Measurements from ENCODE around the gene DHX58. TPM values are rescaled to one million over a fixed set of nuclear protein-coding genes. Genes with fewer than 3 reads are reported as not detected.

Gene DHX58
- total RNA-seq, 1 donor from 2014 or later = 1.1 TPM

DNA sequence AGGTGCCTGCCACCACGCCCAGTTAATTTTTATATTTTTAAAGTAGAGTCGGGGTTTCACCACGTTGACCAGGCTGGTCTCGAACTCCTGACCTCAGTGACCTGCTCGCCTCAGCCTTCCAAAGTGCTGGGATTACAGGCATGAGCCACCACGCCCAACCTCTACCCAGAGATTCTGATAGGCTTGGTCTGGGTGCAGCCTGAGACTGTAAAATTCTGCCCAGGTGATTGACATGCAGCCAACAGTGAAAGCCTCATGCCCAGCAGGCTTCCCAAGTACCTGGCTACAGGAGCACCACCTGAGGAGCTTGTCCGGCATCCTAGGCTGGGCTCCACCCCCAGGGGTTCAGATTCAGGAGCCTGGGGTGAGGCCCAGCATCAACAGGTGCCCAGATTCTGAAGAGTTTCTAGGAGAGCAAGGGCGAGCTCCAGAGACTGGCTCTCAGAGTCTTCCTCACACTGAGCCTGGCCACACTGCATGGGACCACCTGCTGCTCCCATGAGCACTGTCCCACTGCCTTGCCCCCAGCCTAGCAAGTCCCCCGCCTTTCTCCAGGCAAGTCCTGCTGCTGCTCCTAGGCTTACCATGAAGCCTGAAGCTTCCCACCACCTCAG is 30.9 kb downstream of the DHX58 start:
- no peak for DNase-seq

DNA sequence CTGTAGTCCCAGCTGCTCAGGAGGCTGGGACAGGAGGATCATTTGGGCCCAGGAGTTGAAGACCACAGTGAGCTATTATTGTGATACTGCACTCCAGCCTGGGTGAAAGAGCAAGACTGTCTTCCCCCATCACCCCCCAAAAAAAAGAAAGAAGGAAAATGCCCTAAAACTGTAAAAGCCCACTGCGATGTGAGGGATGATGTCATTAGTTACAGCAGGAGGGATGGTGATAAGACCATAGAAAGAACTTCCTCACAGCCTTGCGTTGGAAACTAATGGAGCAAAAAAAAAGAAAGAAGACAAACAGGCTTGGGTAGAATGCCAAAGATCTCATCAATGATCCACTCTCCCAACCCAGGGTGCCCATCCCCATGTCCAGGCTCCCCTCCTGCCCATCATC is 33.0 kb downstream of the DHX58 start:
- DNase-seq = no peak

DNA sequence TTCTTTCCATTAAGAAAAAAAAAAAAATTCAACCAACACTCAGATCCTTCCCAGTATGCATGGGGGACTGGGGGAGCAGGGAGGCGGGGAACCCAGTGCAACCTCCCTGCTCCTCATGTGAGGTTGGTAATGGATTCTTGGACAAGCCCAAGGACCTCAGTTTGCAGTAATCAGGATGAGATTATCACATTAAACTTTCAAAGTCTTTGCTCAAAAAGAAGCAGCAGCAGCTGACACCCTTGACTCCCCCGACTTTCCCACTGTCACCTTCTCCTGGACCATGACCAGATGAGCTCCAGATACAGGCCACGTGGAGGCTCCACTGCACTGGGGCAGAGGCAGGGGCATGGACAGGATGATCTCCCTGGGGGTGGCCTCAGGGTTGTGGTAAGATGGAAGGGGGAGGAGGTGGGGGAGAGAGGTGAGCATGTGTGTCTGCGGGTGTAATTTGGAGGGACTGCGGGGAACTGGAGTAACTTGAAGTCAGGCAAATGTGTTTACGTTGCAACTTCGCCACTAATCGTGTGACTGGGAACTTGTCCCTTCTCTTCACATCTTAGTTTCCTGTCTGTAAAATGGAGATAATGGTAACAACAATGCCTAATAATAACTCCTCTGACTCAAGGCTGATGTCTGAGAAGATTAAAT is 34.0 kb downstream of the DHX58 start:
- DNase-seq = no peak

DNA sequence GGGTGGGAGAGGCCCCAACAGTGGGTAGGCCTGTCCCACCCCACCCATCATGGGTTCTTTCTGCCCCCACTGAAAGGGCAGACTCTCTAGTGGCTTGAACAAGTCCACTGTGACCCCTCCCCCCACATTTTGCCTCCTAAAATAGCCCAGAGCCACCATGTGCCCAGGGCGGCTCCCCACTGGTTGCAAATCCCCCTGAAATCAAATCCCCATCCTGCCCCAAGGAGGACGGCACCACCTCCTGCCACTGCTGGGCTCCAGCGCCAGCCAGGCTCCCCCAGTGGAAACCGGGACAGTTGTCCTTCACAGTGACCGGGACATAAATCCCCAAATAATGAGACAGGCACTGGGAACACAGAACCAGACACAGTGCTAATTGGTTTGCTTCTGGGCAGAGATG is 34.8 kb downstream of the DHX58 start:
- DNase-seq = no peak

DNA sequence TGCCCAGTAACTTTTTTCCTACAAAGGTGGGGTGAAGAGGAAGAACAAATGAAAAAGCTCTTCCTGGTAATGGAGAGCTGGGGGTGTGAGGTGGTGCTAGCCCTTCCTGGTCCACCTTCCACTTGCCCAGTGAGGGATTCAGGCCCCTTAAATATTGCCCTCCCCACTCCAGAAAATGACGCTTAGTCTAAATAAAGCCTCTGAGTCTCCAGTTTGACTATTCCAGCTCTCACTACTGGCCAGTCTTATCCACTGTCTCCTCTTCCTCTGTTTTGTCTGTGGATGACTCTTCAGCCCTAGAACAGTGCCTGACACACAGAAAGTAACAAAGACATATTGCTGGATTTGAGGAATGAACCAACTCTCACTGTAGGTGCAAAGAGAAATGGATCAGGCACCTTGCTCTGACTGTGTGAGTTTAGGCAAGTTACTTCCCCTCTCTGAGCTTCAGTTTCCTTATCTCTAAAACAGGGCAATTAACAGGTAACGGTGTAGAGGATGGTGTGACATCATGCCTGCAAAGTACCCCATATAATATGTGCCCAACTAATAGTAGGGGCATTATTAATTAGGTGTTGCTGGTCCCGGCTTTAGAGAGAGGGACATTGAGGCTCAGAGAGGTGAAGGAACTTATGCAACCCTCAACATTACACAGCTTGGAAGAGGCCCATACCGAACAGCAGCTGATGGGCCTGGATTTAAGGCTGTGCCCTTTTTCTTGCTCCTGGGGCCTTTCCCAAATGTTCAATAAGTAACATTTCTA is 35.5 kb downstream of the DHX58 start:
- DNase-seq = no peak

DNA sequence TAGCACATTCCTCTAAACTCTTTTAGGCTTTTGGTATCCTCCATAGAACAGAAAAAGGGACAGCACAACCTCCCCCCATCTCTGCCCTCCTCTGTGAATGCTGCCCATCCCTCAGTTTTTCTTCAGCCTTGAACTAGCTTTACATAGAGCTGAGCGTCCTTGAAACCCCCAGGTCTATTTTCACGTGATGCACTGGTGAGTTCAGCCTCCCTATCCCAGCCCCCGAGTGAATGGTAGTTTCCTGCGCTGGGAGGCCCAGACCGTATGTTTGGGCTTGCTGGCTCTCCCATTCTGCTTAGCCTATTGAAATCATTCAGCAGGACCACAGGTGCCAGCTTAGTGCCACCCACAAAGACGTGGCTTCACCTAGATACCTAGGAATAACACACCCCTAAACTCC is 36.7 kb downstream of the DHX58 start:
- DNase-seq = no peak

DNA sequence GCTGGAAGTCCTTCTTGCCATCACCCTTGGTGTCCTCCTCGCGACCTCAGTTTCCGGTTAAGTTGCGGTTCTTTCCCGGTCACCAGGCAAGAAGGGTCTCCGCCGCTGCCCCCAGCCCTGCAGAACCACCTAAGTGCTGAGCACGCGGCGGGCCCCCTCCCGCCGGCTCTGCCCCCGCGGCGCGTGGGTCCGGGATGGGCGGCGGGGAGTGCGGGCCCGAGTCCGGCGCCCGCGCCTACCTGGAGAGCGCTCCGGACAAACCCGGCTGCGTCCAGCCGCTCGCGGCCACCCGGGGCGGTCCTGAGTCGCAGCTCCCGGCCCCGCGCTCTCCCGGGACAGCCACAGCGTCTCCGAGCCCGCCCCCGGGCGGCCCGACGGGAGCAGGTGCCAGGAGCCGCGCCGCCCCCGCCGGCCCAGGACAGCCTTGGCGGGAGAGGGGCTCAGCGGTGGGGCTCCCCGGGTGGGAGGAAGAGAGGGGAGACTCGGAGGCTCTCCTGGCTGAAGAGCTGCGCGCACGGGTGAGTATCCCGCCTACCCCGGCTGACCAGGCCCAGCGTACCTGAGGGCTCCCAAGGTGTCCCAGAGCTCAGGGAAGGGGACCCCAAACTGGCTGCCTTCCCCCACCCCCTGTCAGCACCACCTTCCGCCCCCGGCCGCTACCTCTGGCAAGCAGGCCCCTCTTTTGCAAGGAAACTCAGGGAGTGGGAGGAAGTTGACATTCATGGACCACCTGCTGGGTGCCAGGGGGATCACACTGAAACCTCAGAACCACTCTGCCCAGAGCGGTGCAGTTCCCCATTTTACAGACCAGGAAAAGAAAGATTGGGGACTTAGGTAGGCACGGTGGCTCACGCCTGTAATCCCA is 40.0 kb downstream of the DHX58 start:
- no peak for DNase-seq

DNA sequence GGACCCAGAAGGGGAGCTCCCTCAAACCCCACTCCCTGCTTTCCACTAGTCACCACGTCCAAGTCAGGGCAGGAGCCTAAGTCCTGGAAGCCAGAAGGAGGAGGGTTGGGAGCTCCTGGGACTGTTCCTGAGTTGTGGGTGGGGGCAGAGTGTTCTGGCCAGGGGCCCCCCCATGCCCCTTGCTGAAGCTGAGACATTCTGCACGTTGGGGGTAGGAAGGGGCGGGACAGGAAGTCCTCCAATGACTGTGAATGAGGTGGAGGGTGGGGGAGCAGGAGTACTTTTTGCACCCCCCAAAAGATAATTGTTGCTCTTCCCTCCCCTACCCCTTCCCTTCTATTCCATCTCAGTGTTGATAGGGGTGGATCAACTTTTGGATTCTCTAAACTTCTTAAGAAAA is 40.7 kb downstream of the DHX58 start:
- DNase-seq = no peak

DNA sequence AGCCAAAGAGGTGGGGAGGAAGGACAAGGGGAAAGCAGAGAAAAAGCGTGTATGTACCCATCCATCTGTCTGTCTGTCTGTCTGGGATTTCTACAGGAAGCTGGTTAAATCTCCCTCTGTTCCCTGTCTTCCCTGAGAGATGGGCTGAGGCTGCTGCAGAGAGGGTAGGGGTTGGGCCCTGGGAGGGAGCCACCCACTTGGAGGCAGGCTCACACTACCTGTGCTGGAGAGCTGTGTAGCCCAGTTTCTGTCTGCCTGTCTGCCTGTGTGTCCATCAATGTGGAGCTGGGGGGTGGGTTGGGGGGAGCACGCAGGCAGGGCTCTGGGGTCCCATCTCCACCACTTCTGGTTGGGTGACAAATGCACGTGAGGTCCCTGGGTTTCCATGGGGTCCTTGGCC is 43.5 kb downstream of the DHX58 start:
- DNase-seq = no peak

DNA sequence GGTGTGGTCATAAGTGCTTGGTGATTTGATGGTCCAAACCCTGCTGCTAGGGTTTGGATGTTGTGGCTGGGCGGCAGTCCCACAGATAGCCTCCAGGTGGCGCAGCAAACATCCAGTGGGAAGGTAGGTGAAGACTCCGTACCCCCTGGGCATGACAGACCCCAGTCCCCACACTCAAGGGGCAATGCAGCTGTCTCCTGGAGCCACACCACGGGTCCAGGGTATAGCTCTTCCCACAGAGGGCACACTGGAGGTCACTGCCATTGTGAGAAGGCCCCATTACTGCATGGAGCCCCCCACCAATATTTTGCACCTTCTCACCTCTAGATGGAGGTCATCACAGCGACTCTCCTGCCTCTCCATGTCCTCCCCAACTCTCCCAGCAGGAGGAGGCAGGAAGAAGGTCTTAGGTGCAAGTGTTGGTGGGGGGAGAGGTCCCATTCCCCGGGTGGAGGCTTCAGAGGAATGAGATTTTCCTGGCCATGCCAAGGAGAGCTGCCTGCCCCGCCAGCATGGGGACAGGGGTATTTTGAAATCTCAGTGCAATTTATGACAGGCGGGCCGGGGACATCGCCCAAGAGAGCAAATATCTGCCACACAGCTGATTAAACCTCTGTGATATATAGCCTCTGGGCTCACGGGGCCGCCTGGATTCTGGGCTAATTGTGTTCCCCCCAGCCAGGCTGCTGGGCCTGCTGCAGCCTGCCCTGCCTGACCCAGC is 45.0 kb downstream of the DHX58 start:
- DNase-seq = peak; percentile 4

DNA sequence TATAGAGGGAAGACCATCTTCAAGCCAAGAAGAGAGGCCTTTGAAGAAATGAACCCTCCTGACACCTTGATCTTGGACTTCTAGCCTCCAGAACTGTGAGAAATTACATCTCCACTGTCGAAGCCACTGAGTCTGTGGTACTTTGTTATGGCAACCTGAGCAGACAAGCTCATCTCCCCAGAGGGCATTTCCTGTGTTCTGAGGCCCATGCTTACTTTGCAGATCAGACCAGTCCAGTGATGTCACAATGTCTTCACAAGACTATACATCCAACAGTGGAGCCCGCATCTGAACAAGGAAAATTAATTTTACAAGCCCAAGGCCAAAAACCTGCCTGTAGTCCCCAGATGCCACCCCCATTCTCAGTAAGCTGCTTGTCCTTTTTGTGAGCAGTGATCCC is 47.3 kb downstream of the DHX58 start:
- no peak for DNase-seq

DNA sequence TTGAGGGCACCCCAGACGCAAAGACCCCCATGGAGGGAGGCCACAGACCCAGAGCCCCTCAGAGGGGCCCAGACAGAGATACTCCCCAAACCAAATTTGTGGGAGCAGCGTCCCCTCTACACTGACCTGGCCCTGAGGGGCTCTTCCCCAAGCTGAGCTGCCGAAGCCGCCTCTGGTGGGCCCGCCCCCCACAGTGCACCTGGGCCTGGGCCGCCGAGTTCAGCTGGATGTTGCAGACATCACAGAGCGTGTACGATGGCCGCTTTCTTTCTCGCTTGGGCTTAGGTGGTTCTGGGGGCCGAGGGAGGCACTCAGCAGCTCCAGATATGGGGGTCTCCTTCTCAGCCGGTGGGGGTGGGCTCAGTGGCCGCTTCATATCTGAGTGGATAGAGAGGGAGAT is 49.8 kb downstream of the DHX58 start:
- no peak for DNase-seq

DNA sequence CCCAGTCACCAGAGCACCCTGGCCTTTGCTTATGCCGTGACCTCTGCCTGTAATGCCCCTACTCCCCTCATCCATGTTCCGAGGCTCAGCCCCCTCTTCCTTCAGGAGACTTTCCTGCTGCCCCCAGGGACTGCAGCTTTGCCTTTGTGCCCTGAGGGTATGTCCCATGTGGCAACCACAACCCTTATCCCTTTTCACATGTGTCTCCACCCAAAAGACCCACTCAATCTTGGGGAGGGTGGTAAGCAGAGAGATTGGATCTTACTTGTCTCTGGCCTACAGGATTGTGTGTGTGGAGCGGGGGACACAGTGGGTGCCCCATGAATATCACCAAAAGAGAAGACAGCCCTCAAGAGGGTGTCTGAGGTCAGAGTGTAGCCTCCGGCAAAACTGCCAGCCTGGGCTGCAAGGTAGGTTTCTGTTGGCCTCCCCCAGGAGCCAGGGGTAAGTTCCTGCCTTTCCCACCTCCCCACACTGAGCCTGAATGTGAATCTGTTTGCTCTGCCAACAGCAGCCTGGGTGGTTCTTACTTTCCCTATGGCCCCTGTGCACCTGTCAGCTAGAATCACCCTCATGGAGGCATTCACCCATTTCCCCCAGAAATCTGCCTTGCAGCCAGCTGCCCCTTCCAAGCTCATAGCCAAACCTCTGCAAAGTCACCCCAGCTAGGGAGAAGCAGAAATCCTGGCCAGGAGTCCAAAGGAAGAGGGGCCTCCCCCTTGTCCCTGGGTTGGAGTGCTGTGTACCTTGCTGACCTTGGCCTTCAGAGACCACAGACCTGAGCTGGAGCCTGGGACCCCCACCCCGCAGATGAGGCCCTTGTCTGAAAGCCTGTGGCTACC is 50.6 kb downstream of the DHX58 start:
- DNase-seq = no peak

DNA sequence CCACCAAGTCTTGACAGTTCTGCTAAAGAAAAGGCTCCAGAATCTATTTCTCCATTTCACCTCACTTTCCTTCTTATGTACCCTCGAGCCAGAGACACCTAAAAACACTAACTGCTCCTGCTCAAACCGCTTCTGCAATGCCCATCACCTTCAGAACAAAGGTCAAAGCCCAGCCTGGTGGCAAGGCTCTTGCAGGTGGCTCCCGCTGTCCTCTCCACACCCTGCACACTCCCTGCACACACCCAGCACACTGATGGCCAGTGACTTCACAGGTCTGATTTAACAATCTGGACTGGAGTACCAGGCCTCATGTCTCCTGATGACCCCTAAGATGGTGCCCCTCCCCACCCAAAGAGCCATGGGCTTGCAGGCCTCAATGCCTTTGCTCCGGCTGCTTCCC is 52.3 kb downstream of the DHX58 start:
- DNase-seq = no peak

DNA sequence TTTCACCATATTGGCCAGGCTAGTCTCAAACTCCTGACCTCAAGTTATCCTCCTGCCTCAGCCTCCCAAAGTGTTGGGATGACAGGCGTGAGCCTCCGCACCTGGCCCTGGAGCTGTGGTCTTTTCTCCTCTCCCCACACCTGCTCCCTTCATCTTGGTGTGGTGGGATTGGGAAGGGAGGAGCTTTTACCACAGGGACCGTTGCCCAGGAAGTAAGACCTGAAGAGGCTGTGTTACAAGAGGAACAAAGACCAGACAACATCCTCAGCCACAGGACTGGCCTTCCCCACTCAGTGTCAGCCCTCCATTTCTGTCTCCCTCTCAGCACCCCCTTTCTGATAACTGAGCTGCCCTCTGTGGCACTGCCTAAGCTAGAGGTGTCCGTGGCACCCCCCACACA is 52.7 kb downstream of the DHX58 start:
- no peak for DNase-seq

DNA sequence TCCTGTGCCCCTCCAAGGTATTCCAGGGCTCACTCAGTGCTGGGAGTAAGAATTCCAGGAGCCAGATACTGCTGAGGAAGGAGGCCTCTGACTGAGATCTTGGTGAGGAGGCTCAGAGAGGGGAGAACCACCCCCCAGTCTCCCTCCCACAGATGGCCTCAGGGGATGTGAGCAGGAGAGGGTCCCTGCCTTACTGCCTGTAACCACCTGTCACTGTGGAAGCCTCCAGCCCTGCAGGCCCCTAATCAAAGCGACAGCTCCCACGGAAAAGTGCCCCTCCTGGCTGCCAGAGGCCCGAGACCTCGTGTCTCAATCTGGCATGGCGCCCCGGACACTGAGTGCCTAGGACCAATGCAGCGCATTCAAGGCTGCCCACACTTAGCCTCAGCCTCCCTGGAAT is 54.5 kb downstream of the DHX58 start:
- no peak for DNase-seq

DNA sequence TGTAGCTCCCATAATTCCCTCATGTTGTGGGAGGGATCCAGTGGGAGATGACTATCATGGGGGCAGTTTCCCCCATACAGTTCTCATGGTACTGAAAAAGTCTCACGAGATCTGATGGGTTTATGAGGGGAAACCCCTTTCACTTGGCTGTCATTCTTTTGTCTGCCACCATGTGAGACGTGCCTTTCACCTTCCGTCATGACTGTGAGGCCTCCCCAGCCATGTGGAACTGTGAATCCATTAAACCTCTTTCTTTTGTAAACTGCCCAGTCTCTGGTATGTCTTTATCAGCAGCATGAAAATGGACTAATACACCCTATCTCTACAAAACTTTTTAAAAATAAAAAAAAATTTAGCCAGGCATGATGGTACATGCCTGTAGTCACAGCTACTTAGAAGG is 55.9 kb downstream of the DHX58 start:
- DNase-seq = no peak

DNA sequence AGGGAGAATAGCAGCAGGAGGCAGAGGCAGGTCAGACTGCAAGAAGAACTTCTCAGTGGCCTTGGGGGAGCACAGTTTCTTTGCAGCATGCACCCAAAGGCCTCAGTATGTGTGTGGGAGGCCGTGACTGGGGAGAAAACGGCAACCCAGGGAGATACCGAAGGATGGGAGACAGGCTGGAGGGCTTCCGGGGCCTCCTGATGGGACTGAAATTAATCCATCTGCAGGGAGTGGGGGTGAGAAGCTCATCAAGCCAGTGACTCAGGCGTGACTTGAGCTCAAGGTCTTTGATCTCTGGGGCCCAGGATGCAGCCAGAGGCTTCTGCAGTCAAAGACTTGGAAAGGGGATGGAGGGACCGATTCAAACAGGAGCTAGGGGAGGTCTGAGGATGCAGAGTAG is 57.0 kb downstream of the DHX58 start:
- no peak for DNase-seq

DNA sequence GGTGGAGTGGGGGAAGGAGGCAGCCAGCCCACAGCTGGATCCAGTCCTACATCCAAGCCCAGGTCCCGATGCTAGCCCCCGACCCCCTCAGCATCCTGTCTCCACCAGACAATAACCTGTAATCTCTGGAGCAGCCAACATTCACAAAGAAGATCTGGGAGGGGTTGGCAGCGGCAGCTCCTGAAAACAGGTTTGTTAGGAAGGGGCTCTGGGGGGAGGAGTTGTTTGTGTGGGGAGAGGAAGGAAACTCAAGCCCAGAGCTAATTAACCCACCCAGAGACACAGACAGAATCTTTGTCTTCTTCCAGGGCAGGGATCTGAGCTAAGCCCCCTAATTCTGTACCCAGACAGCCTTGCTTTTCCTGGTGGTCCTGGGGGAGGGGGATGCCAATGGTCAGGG is 57.5 kb downstream of the DHX58 start:
- no peak for DNase-seq

DNA sequence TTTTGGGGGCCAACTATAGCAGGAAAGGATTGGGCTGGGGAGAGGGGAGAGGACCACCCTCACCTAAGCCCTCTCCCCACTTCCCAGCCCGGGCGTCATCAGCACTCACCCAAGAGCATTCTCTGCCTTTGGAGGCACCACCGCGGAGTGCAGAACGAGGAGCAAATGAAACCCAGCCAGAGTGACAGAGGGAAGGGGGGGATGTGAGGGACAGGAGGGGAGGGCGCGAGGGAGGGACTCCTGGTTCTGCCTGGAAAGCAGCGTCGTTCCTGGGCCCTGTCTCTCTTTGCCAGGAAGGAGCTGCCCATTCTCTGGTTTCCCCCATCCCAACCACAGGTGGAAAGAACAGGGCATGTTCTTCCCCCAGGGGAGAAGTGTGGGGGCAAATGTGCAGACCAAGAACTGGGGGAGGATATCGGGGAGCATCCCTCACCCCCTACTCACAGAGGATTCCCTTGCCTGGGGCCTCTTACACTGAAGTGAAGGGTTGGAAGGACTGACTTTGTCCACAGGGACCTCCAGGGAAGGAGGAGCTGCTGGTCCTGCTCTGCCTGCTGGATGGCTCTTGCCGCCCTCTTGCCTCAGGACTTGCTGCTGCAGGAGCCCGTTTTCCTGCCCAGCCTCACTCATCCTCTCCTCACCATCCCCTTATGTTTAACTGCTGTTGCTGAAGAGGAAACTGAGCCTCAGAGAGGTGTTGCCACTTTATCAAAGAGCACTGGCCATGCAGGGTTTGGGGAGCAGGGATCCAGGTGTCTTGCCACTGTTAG is 58.6 kb downstream of the DHX58 start:
- DNase-seq = no peak
